DMS114 treated with DMSO at 0.1 percent for 48 hours (cell line): Measurements from ENCODE around the gene NXNL1.
"Not testable (repeated sequence)": the region's sequence is repeated elsewhere in the genome, so short reads cannot be mapped to it uniquely, and the experiment has no call there.

Source experiments
- DNase-seq: peaks from one replicate; lab custom pipeline; 2025; ENCODE audit not compliant: unreplicated experiment; lab: John Stamatoyannopoulos, UW

The NXNL1 gene, protein sequence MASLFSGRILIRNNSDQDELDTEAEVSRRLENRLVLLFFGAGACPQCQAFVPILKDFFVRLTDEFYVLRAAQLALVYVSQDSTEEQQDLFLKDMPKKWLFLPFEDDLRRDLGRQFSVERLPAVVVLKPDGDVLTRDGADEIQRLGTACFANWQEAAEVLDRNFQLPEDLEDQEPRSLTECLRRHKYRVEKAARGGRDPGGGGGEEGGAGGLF

DNA sequence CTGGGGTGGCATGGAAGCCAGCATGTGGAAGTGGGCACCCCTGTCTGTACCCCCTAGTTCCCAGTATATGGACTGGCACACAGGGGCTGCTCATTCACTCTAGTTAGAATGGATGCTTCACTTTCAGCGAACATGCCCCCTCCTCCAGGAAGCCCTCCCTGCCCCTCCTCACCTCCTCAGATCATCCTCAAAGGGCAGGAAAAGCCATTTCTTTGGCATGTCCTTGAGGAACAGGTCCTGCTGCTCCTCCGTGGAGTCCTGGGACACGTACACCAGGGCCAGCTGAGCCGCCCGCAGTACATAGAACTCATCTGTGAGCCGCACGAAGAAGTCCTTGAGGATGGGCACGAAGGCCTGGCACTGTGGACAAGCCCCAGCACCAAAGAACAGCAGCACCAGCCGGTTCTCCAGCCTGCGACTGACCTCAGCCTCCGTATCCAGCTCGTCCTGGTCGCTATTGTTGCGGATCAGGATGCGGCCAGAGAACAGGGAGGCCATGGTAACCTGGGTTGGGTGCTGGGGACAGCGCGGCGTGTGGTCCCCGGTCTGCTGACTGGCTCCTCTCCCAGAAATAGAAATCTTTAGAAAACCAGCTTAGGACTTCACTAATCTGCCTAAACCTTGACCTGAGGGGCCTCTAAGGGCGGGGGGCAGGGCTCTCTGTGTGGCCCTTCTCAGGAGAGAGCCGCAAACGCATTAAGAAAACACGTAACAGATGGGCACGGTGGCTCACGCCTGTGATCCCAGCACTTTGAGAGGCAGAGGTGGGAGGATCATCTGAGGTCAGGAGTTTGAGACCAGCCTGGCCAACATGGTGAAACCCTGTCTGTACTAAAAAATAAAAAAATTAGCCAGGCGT, at the start of gene NXNL1:
TSS of gene NXNL1 (minus strand) at position 555 of the 859 bp plus-strand sequence. CDS start at position 498, 57 bp downstream.
- no peak for DNase-seq

DNA sequence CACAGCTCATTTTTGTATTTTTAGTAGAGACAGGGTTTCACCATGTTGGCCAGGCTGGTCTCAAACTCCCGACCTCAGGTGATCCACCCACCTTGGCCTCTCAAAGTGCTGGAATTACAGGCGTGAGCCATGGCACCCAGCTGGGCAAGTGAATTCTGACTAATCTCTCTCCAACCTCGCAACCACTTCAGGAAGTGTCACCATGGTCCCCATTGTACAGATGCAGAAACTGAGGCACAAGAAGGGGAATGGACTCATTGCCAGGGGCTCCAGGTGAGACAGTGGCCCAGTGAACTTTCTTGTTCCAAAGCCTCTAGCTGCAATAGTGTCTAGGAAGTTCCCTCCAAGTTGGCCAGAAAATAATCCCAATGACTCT, 47.8 kb upstream of the NXNL1 start:
- not testable (repeated sequence) for DNase-seq

DNA sequence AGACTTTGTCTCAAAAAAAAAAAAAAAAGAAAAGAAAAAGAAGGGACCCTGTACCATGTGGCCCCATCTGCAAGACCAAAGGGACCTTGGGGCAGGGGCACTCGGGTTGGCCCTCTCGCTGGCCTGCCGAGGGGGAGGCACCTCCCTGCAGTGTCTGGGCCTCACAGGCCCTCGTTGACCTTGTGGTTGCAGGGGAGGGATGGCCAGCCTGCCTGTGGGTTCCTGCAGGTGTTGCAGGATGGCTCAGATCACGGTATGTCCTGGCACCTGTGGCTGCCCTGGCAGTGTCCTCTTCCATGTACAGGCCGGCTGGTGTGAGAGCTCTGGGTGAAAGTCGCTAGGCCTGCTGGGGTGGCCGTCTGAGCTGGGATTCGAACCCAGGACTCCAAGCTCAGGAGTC, 46.0 kb upstream of the NXNL1 start:
- DNase-seq, result no peak

DNA sequence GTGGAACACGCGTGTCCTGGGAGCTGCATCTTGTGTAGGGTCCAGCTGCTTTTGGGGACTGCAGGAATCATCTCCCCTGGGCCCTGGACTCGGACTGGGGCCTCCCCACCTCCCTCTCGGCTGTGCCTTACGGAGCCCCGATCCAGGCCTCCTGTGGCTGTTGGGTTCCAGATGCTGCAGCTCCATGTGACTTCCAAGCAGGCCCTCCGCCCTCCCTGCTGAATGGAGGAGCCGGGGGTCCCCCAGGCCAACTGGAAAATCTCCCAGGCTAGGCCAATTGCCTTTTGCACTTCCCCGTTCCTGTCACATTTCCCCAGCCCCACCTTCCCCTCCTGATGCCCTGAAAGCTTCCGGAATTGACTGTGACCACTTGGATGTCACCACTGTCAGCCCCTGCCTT, 44.5 kb upstream of the NXNL1 start:
- no peak for DNase-seq

DNA sequence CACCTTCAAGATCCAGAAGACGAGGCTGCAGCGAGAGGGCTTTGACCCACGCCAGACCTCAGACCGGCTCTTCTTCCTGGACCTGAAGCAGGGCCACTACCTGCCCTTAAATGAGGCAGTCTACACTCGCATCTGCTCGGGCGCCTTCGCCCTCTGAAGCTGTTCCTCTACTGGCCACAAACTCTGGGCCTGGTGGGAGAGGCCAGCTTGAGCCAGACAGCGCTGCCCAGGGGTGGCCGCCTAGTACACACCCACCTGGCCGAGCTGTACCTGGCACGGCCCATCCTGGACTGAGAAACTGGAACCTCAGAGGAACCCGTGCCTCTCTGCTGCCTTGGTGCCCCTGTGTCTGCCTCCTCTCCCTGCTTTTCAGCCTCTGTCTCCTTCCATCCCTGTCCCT, 43.7 kb upstream of the NXNL1 start:
- DNase-seq, result no peak

DNA sequence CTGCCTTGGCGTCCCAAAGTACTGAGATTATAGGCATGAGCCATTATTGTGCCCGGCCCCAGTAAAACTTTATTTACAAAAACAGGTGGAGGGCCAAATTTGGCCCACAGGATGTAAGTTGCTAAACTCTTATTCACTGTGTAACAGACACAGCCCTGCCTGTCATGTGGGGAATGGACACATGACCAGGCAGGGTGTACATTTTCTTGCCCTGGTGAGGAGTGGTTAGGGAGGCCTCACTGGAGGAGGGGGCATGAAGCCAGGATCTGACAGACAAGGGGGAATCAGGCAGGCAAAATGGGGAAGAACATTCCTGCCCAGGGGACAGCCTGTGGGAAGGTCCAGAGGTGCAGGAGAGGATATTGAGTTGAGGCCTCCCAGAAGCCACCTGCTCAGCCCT, 43.3 kb upstream of the NXNL1 start:
- no peak for DNase-seq

DNA sequence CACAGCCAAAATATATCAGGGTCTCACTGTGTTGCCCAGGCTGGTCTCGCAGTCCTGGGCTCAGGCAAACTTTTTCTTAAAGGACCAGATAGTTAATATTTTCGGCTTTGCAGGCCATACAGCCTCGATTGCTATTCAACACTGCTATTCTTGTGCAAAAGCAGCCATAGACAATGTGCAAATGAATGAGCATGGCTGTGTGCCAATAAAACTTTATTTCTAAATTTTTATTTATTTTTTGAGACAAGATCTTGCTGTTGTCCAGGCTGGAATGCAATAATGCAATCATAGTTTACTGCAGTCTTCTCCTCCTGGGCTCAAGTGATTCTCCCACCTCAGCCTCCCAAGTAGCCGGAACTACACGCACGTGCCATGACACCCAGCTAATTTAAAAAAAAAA, 42.5 kb upstream of the NXNL1 start:
- no peak for DNase-seq

DNA sequence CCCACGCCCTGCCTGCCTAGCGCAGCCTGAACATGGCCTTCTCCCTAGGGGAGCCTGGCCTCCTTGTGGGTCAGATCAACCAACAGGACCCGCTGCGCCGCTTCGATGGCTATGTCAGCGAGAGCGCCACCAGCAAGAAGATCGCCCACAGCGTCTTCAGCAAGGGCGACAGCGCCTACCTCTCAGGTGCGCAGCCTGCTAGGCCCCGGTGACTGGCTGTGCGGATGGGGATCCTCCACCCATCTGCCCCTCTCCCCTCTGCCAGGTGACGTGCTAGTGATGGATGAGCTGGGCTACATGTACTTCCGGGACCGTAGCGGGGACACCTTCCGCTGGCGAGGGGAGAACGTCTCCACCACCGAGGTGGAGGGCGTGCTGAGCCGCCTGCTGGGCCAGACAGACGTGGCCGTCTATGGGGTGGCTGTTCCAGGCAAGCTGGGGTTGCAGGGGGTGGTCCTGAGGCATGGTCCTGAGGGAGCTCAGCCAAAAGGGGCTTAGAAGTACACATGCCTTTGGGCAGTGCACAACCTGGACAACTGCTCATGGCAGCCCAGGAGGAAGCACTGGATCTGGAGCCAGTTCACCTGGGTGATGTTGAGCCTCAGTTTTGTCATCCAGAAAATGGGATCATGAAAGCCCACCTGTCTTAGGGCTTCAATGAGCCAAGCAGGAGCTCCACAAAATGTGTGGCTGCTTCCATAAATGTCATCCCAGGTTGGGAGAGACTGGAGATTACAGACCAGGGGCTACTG, 39.9 kb upstream of the NXNL1 start:
- no peak for DNase-seq

DNA sequence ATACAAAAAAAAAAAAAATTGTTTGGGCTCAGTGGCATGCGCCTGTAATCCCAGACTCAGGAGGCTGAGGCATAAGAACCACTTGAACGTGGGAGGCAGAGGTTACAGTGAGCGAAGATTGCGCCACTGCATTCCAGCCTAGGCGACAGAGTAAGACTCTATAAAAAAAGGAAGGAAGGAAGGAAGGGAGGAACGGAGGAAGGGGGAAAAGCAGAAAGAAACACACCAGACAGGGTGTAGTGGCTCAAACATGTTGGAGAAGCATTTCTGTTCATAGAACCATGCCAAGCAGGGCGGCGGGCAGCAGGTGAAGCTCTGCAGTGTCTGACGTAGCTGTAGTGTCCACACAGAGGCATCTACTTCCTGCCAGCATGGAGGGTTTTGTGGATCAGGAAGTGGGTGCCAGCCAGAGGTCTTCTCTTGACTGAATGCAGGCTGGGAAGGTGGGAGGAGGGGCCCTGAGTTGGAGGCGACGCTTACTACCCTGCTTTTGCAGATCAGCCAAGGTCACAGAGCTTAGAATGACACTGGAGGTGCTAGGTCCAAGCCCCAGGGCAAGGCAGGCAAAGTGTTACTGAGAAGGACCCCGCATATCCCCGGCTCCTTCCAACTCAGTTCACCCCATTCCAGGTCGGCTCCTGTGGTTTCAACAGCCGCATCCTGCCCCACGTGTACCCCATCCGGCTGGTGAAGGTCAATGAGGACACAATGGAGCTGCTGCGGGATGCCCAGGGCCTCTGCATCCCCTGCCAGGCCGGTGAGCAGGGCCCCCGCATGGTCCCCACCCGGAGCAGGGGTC, 39.1 kb upstream of the NXNL1 start:
- DNase-seq, result no peak

DNA sequence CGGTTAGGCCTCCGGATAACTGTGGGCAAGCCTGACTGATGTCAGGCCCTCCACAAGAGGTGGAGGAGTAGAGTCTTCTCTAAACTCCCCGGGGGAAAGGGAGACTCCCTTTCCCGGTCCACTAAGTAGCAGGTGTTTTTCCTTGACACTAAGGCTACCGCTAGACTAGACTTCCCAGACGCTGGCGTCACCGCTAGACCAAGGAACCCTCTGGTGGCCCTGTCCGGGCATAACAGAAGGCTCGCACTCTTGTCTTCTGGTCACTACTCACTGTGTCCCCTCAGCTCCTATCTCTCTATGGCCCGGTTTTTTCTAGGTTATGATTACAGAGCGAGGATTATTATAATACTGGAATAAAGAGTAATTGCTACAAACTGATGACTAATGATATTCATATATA, 38.3 kb upstream of the NXNL1 start:
- DNase-seq, result not testable (repeated sequence)

DNA sequence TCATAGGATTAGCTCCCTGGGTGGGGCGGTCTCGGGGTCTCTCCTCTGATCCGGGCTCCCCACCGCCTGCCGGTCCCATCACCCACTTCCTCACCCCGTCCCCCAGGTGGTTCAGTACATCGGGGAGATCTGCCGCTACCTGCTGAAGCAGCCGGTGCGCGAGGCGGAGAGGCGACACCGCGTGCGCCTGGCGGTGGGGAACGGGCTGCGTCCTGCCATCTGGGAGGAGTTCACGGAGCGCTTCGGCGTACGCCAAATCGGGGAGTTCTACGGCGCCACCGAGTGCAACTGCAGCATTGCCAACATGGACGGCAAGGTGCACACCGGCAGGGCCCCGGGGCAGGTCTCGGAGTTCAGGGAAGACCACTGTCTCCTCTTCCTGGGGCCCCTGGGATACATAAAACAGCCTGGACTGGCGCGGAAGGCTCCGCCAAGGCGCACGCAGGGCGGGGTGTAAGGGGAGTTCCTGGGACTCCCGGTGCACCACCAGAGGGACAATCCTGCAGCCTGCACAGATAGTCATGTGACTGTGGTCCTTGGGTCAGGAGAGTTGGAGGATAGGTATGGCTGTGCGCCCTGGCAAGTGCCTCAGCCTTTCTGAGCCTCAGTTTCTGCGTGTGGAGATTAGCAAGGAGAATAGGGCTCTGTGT, 36.5 kb upstream of the NXNL1 start:
- no peak for DNase-seq

DNA sequence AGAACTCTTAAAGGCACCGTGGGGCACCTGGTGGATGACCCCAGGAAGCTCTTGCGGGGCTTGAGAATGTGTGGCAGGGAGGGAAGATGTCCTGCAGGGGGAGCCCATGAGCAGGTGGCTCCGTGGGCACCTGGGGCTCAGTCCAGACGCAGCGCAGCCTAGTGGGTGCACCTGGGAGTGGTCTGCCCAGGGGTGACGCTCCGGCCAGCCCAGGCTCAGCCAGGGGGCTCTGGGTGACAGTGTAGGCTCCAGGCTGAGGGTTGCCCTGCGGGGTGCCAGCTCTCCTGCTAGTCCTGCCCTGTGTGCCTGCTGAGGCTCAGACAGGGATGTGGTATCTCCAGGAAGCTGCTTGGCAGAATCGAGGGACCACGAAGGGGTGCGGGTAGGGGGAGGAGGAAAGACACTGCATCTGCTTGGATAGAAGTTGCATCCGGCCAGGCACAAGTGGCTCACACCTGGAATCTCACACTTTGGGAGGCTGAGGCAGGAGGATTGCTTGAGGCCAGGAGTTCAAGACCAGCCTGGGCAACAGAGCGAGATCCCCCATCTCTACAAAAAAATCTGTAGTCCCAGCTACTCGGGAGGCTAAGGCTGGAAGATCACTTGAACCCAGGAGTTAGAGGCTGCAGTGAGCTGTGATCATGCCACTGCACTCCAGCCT, 35.7 kb upstream of the NXNL1 start:
- peak; percentile 43 for DNase-seq

DNA sequence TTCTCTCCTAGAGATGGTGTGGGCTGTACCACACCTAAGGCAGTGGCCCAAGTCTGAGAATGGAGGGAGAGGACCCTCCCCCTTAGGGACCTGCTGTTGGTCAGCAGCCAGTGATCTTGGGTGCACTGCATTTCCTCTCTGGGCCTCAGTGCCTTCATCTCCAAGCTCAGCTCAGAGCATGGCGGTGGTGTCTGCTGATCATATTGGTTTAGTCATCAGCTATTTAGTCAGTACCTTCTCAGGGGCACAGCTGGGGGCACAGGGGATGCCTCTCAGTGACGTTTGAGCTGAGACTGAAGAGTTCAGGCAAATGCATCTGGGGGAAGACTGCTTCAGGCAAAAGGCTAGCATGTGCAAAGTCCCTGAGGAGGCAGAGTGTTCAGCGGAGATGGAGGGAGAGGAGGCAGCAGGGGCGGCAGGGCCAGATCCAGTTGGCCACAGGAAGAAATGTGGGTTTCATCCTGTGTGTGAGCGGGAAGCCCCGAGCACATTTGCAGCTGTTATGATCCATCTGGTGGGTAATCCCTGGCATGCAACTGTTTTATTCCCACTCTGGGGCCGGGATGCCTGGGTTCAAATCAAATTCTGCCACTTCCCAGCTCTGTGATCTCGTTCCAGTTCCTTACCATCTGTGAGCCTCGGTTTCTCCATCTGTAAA, 35.0 kb upstream of the NXNL1 start:
- no peak for DNase-seq

DNA sequence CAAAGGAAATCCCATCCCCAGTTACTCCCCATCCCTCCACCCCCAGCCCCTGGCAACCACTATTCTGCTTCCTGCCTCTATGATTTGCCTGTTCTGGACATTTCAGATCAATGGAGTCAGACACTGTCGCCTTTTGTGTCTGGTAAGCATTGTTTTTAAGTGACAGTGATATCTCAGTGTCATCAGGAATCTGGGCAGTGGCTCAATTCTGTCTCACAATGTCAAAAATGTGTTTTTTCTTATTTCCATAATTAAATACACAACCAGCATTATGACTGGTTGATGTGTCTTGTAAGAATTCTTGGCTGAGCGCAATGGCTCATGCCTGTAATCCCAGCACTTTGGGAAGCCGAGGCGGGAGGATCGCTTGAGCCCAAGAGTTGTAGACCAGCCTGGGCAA, 30.6 kb upstream of the NXNL1 start:
- no peak for DNase-seq

DNA sequence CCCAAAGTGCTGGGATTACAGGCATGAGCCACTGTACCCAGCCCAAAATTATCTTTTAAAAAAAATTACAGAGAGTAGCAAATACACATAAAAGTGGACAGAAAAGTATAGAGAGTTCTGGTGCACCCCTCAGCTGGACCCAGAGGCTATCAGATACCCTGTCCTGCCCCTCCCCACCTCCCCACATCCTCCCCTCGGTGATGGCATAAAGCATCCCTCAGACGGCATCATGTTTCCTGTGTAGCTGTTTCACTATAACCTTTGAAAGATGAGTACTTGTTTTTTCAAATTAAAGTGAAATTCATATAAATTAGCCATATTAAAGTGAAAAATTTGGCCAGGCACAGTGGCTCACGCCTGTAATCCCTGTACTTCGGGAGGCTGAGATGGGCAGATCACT, 29.7 kb upstream of the NXNL1 start:
- DNase-seq, result no peak

DNA sequence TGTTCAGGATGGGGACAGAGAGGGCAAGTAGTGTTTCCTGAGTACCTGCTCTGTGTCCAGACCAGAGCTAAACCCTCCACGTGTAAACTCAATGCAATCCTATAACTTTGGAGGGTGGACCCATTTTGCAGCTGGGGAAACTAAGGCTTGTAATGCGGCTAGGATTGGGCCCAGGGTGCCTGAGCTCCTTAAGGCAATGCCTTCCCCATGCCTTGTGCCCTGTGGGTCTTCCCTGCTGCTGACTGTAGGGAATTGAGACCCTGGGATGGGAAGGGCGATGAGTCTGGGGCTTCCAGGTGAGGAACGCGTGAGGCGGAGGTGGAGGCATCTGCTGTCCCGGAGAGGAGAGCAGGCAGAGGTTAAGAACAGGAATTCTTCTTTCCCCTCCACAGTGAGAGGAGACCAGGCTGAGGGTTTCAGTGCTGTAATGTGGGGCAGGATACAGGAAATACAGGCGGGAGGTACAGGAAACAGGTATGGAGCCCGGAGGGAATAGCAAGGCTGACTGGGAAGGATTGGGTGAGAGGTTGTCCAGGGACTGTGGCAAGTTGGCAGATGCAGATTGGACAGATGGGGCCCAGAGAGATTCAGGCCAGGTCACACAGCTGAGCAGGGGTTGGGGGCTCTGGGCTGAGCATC, 28.8 kb upstream of the NXNL1 start:
- no peak for DNase-seq

DNA sequence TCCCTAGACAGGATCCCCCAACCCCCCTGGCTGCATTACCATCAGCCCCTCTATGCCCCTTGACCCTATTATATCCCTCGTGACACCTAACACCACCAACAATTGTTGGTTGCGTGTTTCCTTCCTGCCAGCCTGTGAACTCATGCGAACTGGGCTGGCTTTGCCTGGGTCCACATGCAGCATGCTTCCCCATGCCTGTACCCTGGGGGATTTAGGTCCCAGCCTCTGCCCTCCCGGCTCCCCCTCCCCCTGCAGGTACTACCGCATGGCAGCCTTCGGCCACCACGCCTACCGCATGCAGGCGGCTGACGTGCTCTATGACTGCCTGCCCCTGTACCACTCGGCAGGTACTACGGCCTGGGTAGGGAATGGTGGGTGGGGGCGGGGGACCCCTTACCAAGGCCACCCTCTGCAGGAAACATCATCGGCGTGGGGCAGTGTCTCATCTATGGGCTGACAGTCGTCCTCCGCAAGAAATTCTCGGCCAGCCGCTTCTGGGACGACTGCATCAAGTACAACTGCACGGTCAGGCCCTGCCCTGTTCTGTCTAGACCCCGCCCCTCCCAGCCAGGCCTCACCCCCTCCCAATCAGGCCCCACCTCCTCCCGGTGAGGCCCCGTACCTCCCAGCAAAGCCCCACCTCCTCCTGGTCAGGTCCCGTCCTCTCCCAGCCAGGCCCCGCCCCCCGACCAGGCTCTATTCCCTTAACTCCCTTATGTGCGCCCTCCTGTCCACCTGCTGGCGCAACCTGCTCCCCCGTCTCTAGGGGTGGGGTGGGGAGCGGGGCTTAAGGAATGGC, 28.1 kb upstream of the NXNL1 start:
- no peak for DNase-seq
